Lower leg skin (tissue), 4 donors: ENCODE measurements around the gene TPRX2. TPM values are rescaled to one million over a fixed set of nuclear protein-coding genes. Genes with fewer than 3 reads are reported as not detected.
"Not testable (repeated sequence)": the region's sequence is repeated elsewhere in the genome, so short reads cannot be mapped to it uniquely, and the experiment has no call there.

Experiments
- DNase-seq, 2 donors: peaks; one replicate each; pipeline ENCODE4 v3.0.0-alpha.2; 2019; ENCODE audit warnings: low spot score in 2 of 2
- H3K4me3 ChIP-seq: fragments of 200-600 bp; sonication (generic); 2 replicates; pipeline ENCODE4 v1.5.1; 2017; ENCODE audit warnings: mild to moderate bottlenecking, low read depth; ENCODE audit not compliant: poor library complexity, severe bottlenecking
- POLR2A ChIP-seq, 2 donors: fragments of 450-650 bp; IDR thresholded peaks; one replicate each; pipeline ENCODE4 v1.6.1; 2016 to 2017; ENCODE audit warnings: antibody characterized with exemption in 2 of 2, mild to moderate bottlenecking in 1 of 2, moderate library complexity in 1 of 2
- WGBS, 2 donors: methylation state at CpG; one replicate each; pipeline ENCODE4 v1.1.5; 2018; 5-methylcytosine and 5-hydroxymethylcytosine counted together
- intact Hi-C: fragments of 100-400 bp; cut with DNase I; formaldehyde crosslinking; loops from one replicate; pipeline ENCODE4 v1.15.0; 2023; ENCODE audit warnings: low total_unique reads
- total RNA-seq, 4 donors: library from RNA; depleted of rRNA; stranded (reverse); fragments of >200 nt; gene quantifications; one replicate each; pipeline ENCODE4 v1.1.0, GENCODE V29; 2016
- TF ChIP-seq, protein P1 (sequence below), 3 donors: fragments of 450-650 bp; IDR thresholded peaks; one replicate each; pipeline ENCODE4 v1.5.1; 2016; ENCODE audit warnings: antibody characterized with exemption in 3 of 3, mild to moderate bottlenecking in 3 of 3, moderate library complexity in 2 of 3

The TPRX2 gene
- total RNA-seq, 4 donors from 2014 or later: not detected

DNA sequence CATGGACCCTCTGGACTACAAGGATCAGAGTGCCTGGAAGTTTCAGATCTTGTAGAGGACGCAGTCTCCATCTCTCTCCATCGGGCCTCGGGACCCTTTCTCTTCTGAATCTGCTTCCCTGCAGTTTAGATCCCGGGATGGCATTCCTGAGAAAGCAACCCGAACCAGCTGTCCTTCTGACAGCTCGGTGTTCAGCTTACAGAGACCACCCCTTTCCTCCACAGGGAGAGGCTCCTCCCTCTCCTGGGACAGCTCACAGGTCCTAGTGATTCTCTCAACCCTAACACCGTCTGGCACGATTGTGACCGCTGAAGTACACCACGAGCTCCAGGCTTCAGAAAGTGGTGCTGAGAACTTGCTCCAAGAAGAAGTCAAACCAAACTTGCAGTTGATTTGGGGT is 19.1 kb upstream of the TPRX2 start:
- WGBS, 2 donors: 23 to 31% methylated on average over 10 of the region's 10 CpGs
- TF ChIP-seq, protein P1, sequence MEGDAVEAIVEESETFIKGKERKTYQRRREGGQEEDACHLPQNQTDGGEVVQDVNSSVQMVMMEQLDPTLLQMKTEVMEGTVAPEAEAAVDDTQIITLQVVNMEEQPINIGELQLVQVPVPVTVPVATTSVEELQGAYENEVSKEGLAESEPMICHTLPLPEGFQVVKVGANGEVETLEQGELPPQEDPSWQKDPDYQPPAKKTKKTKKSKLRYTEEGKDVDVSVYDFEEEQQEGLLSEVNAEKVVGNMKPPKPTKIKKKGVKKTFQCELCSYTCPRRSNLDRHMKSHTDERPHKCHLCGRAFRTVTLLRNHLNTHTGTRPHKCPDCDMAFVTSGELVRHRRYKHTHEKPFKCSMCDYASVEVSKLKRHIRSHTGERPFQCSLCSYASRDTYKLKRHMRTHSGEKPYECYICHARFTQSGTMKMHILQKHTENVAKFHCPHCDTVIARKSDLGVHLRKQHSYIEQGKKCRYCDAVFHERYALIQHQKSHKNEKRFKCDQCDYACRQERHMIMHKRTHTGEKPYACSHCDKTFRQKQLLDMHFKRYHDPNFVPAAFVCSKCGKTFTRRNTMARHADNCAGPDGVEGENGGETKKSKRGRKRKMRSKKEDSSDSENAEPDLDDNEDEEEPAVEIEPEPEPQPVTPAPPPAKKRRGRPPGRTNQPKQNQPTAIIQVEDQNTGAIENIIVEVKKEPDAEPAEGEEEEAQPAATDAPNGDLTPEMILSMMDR (IDR thresholded peaks at IDR 0.05): no peak
- no peak for TF ChIP-seq POLR2A (IDR thresholded peaks at IDR 0.05)

DNA sequence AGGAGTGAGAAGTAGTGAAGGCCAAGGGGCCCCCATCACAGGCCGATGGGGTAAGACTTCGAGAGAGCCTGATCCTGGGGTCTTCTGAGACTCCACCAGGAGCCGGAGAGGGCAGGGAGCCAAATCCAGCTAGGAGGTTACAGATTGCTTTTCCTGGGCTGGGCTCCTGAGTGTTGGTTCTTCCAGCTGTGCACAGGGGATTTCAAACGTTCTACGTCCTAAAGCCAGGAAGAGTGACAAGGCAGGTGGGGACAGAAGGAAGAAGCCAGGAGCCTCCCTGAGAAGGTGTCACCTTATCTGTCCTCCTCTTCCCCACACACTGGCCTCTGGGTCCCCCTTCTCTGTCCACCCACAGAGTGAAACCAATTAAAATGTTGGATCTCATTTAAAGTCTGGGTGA is 16.1 kb upstream of the TPRX2 start:
- 55 to 64% methylated on average over 4 to 5 of the region's 5 CpGs for WGBS, 2 donors
- DNase-seq: no peak
- no peak for TF ChIP-seq POLR2A (IDR thresholded peaks at IDR 0.05)
- intact Hi-C loops: no loop called here
- no peak overlapping the region for H3K4me3 ChIP-seq

More for the DNA sequence above, 19.1 kb upstream of the TPRX2 start:
- intact Hi-C loops: no loop called here
- no peak for DNase-seq
- H3K4me3 ChIP-seq: no peak overlapping the region

DNA sequence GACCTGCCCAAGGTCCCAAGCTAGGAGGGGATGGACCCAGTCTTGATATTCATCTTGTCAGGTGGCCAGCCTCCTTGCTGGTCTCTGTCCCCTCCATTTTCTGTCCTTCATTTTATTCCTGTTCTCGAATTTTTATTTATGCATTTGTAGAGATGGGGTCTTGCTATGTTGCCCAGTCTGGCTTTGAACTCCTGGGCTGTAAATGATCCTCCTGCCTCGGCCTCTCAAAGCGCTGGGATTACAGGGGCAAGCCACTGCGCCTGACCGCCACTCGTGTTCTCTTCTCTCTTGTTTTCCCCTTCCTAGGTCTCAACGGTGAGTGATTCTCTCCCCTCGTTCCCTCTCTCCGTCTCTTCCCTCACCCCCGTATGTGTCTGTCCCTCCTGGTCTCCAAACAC is 10.6 kb upstream of the TPRX2 start:
- WGBS, 2 donors: 61% methylated on average over 10 of the region's 10 CpGs
- intact Hi-C loops: no loop called here

DNA sequence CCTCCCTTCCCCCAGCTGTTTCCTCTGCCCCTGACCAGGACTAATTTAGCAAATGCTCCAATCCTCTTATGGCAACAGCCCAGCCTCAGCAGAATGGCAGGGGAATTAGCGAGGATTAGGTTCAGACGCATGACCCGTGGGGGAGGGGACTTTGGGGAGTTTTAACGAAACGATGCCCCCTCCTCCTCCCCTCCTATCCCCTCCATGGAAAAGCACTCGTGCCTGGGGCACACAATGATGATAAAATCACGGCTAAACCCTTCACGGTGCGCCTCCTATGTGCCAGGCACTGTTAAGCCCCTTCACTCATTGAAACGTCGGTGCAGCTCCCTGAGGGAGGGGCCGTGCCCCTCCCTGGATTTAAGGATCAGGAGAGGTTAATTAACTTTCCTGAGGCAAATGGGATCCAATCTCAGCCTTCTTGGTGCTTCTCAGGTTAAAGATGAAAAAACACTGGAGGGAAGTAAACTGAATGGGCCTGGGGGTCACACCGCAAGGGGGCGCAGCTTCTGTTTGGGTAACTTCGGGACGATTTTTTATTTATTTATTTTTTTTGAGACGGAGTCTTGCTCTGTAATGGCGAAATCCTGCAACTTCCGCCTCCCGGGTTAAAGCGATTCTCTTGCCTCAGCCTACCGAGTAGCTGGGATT is 10.1 kb upstream of the TPRX2 start:
- 4 to 6% methylated on average over 22 of the region's 22 CpGs for WGBS, 2 donors
- intact Hi-C loops: no loop called here
- DNase-seq: no peak
- H3K4me3 ChIP-seq: no peak overlapping the region
- no peak for TF ChIP-seq POLR2A (IDR thresholded peaks at IDR 0.05)
- TF ChIP-seq, protein P1 (IDR thresholded peaks at IDR 0.05): no peak

More for the DNA sequence above, 10.6 kb upstream of the TPRX2 start:
- no peak for DNase-seq
- no peak overlapping the region for H3K4me3 ChIP-seq
- TF ChIP-seq POLR2A (IDR thresholded peaks at IDR 0.05): no peak

DNA sequence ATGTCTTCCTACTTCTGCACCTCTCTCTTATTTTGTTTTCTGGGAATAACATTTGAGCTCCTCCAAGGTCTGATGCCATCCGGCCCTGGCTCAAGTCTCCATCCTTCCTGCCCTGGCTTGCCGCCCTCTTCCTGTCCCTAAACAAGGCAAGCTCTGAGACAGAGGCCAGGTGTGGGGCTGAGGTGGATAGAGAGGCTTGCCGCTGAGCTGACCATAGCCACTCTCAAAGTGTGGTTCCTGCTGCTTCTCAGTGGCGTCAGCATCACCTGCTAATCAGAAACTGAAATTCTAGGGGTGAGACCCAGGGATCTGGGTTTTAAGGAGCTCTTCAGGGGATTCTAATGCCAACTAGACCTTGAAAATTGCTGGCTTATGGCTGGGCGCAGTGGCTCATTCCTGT is 6.0 kb upstream of the TPRX2 start:
- intact Hi-C loops: no loop called here
- TF ChIP-seq, protein P1 (IDR thresholded peaks at IDR 0.05): no peak
- TF ChIP-seq POLR2A (IDR thresholded peaks at IDR 0.05): no peak
- 69 to 73% methylated on average over 5 of the region's 5 CpGs for WGBS, 2 donors
- H3K4me3 ChIP-seq: no peak overlapping the region
- no peak for DNase-seq

DNA sequence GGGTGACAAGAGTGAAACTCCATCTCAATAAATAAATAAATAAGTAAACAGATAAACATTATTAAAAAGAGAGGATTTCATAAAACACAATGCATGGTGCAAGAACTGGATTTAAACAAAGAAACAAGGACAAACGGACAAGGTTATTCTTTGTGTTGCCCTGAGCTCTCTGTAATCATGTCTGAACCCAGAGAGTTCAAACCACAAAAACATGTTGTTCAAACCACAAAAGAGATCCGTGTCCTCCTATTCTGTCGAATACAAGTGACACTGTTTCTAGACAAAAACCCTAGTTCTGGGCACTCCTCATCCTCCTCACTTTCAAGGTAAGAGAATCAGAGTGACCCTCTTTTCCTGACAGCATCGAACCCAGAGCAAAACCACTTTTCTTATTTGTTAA is 4.6 kb upstream of the TPRX2 start:
- no peak overlapping the region for H3K4me3 ChIP-seq
- intact Hi-C loops: no loop called here
- TF ChIP-seq, protein P1 (IDR thresholded peaks at IDR 0.05): no peak
- no peak for TF ChIP-seq POLR2A (IDR thresholded peaks at IDR 0.05)
- no peak for DNase-seq
- WGBS, 2 donors: 52 to 64% methylated on average over 4 of the region's 4 CpGs

DNA sequence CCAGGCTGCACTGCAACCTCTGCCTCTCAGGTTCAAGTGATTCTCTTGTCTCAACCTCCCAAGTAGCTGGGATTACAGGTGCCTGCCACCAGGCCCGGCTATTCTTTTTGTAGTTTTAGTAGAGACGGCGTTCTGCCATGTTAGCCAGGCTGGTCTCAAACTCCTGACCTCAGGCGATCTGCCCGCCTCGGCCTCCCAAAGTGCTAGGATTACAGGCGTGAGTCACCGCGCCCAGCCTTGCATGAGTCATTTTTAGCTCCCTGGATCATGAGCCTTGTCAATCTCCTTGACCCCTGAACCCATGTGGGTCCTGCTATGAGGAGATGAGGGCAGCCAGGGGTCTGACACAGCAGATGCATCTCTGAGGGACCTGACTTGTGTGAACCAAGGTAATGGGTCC is 804 bp upstream of the TPRX2 start:
- H3K4me3 ChIP-seq, intact Hi-C loops, DNase-seq: not testable (repeated sequence)
- WGBS, 2 donors: 70 to 83% methylated on average over 9 of the region's 9 CpGs

DNA sequence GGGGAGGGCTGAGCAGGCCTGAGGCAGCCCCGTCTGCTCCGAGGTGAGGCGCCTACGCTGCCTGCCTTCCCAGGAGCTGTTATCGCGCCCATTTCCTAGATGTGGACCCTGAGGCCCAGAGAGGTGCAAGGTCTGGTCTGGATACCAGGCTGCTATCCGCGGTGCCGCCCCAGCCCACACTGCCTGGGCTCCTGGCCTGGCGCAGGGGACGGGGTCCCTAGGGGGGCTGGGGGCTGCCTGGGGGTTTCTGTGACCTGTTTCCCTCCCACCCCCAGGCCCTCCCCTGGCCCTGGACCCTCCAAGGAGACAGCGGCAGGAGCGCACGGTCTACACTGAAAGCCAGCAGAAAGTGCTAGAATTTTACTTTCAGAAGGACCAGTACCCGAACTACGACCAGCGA is 803 bp downstream of the TPRX2 start:
- intact Hi-C loops, DNase-seq, H3K4me3 ChIP-seq: not testable (repeated sequence)
- 84% methylated on average over 5 of the region's 17 CpGs; no CpG with 5 or more reads in 1 of the 2 donors for WGBS, 2 donors
